Panc1 (cell line): ENCODE measurements around the gene INPP5F. TPM values are rescaled to one million over a fixed set of nuclear protein-coding genes. Genes with fewer than 3 reads are reported as not detected.

Source experiments
- ATAC-seq: fragments of 200-7000 bp; cut with Tn5 transposase; 2 replicates; pipeline ENCODE4 v1.9.1; 2020; ENCODE audit warnings: mild to moderate bottlenecking, moderate library complexity
- BruUV-seq: library from RNA; stranded (reverse); fragments of 400-500 nt; replicated peaks from 2 replicates; lab custom pipeline; 2021; lab: Mats Ljungman, UMichigan
- CTCF ChIA-PET: fragments of 300-600 bp; sonication (Branson Sonifier 250); formaldehyde crosslinking; loops from one replicate; lab custom pipeline; 2022; ENCODE audit warnings: antibody characterized with exemption; lab: Charles Lee
- POLR2A ChIA-PET: fragments of 300-600 bp; sonication (Branson Sonifier 250); formaldehyde crosslinking; loops from one replicate; lab custom pipeline; 2022; ENCODE audit warnings: antibody characterized with exemption; lab: Charles Lee
- DNase-seq: peaks from one replicate; pipeline ENCODE4 v3.0.0-alpha.2; 2010; ENCODE audit warnings: low read depth, low spot score
- H3K27ac ChIP-seq: 2 replicates; pipeline ENCODE4 v1.5.1; 2011; ENCODE audit warnings: mild to moderate bottlenecking, low read length, inconsistent platforms
- H3K27me3 ChIP-seq: fragments of 200-500 bp; sonication (Bioruptor generic); 2 replicates; pipeline ENCODE4 v1.6.0; 2014; ENCODE audit warnings: low read length, inconsistent platforms; ENCODE audit not compliant: control insufficient read depth, insufficient read depth
- H3K36me3 ChIP-seq: fragments of 200-500 bp; sonication (Bioruptor generic); 2 replicates; pipeline ENCODE4 v1.5.1; 2014; ENCODE audit warnings: inconsistent platforms, mild to moderate bottlenecking, low read length, moderate library complexity; ENCODE audit not compliant: control insufficient read depth, insufficient read depth
- H3K4me1 ChIP-seq: 2 replicates; pipeline ENCODE4 v1.5.1; 2011; ENCODE audit warnings: inconsistent platforms, mild to moderate bottlenecking, low read length, moderate library complexity; ENCODE audit not compliant: control insufficient read depth, insufficient read depth
- H3K4me3 ChIP-seq, 2 experiments: 2 replicates each; pipeline ENCODE4 v1.5.1; 2011 to 2012; ENCODE audit warnings: low read depth in 2 of 2, low read length in 2 of 2, mild to moderate bottlenecking in 2 of 2, inconsistent platforms in 1 of 2, moderate library complexity in 1 of 2
- H3K9me3 ChIP-seq: fragments of 200-500 bp; sonication (Bioruptor generic); 2 replicates; pipeline ENCODE4 v1.5.1; 2014; ENCODE audit warnings: low read depth, mild to moderate bottlenecking, inconsistent platforms, low read length, moderate library complexity; ENCODE audit not compliant: control insufficient read depth, insufficient read depth
- CTCF ChIP-seq: fragments of 450-650 bp; IDR thresholded peaks from 2 replicates; pipeline ENCODE4 v1.5.1; 2017; ENCODE audit warnings: mild to moderate bottlenecking
- POLR2AphosphoS5 ChIP-seq: IDR thresholded peaks from 2 replicates; pipeline ENCODE4 v1.6.1; 2012; ENCODE audit warnings: mild to moderate bottlenecking, low read depth, low read length, moderate library complexity
- SIN3A ChIP-seq: IDR thresholded peaks from 2 replicates; pipeline ENCODE4 v1.6.1; 2012; ENCODE audit warnings: low read depth, mild to moderate bottlenecking, low read length, moderate library complexity, borderline replicate concordance; ENCODE audit not compliant: insufficient read depth
- TCF7L2 ChIP-seq: IDR thresholded peaks from 2 replicates; pipeline ENCODE4 v1.6.1; 2011; ENCODE audit warnings: mild to moderate bottlenecking, low read depth, low read length, inconsistent platforms
- in situ Hi-C: cut with HindIII; loops from 2 replicates; pipeline ENCODE4 v1.10.0; 2016; ENCODE audit warnings: low sequenced_read_pairs, low pct_unique_long_range_greater_than_20kb
- intact Hi-C: fragments of 100-400 bp; cut with micrococcal nuclease; formaldehyde crosslinking; loops from one replicate; pipeline ENCODE4 v1.10.0; 2022; ENCODE audit not compliant: unreplicated experiment
- total RNA-seq: library from RNA; stranded (reverse); gene quantifications from one replicate; pipeline ENCODE4 v1.2.1, GENCODE V29; 2021; ENCODE audit not compliant: unreplicated experiment
- TF ChIP-seq, protein P1 (sequence below), 2 experiments: IDR thresholded peaks; 2 replicates each; pipeline ENCODE4 v1.6.1; 2011 to 2012; ENCODE audit warnings: low read depth in 2 of 2, control low read depth in 1 of 2, low read length in 1 of 2, mild to moderate bottlenecking in 1 of 2, moderate library complexity in 1 of 2; ENCODE audit not compliant: insufficient read depth in 1 of 2

The INPP5F gene
- total RNA-seq, 1 experiment from 2014 or later, result 26.7 TPM

DNA sequence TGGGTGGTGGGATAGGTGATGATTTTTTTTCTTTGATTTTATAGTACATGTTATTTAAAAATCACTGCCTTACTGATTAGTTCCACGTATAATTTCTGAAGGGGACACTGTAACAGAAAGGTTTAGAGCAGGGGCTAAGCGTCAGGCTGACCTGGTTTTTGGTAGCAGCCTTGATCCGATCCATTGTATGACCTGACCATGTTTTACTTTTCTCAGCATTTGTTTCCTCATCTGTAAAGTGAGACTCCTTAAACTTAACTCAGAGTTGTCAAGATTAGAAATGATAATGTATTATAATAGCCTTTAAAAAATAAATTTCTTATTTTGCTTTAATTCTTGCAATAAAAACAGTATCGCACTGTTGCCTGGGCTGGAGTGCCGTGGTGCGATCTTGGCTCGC lies 23.6 kb downstream of the INPP5F start:
- Histone ChIP-seq H3K27ac (no peak overlapping the region), H3K4me3 (no peak overlapping the region), H3K36me3 (no peaks in the 10 kb centered on the region), H3K27me3 (no peaks in the 10 kb centered on the region), H3K9me3 (no peaks in the 10 kb centered on the region), H3K4me1 (peaks cover 7% of the 10 kb centered on the region)
- TF ChIP-seq TCF7L2 (no peak), POLR2AphosphoS5 (no peak), CTCF (no peak), SIN3A (no peak)
- TF ChIP-seq, protein P1, sequence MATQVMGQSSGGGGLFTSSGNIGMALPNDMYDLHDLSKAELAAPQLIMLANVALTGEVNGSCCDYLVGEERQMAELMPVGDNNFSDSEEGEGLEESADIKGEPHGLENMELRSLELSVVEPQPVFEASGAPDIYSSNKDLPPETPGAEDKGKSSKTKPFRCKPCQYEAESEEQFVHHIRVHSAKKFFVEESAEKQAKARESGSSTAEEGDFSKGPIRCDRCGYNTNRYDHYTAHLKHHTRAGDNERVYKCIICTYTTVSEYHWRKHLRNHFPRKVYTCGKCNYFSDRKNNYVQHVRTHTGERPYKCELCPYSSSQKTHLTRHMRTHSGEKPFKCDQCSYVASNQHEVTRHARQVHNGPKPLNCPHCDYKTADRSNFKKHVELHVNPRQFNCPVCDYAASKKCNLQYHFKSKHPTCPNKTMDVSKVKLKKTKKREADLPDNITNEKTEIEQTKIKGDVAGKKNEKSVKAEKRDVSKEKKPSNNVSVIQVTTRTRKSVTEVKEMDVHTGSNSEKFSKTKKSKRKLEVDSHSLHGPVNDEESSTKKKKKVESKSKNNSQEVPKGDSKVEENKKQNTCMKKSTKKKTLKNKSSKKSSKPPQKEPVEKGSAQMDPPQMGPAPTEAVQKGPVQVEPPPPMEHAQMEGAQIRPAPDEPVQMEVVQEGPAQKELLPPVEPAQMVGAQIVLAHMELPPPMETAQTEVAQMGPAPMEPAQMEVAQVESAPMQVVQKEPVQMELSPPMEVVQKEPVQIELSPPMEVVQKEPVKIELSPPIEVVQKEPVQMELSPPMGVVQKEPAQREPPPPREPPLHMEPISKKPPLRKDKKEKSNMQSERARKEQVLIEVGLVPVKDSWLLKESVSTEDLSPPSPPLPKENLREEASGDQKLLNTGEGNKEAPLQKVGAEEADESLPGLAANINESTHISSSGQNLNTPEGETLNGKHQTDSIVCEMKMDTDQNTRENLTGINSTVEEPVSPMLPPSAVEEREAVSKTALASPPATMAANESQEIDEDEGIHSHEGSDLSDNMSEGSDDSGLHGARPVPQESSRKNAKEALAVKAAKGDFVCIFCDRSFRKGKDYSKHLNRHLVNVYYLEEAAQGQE (IDR thresholded peaks at IDR 0.05; ENCODE audit: insufficient read depth in 1 of 2, low read depth in 2 of 2, low read length in 1 of 2), result no peak
- intact Hi-C loops (no loop called here), in situ Hi-C loops (no loop called here)
- no peak for ATAC-seq
- ChIA-PET CTCF (no interaction called here), POLR2A (no interaction called here)
- DNase-seq, result no peak
- BruUV-seq, result no TSS peak

GRCh38 chr10:119750391-119751230 lies 24.8 kb downstream of the INPP5F start:
- DNase-seq (peak; percentile 68), ATAC-seq (peak; percentile 97)
- no TSS peak for BruUV-seq
- peaks cover 7% of the 10 kb centered on the region for H3K4me1 ChIP-seq
- peak; percentile 99 for TF ChIP-seq CTCF
- TF ChIP-seq SIN3A, result no peak
- no peak for TF ChIP-seq TCF7L2
- TF ChIP-seq, protein P1 (IDR thresholded peaks at IDR 0.05; ENCODE audit: insufficient read depth in 1 of 2, low read depth in 2 of 2, low read length in 1 of 2), result no peak
- TF ChIP-seq POLR2AphosphoS5, result no peak
- H3K27ac ChIP-seq, result no peak overlapping the region
- POLR2A ChIA-PET, result interaction anchor here (0.5 kb wide), 1 partner anchor 296 kb away, joined by 3 read pairs; no protein-coding TSS in a partner anchor
- intact Hi-C loops (loop anchor here (2.0 kb wide), 1 partner anchor 108 kb away; no protein-coding TSS in a partner anchor), in situ Hi-C loops (no loop called here)
- no peaks in the 10 kb centered on the region for H3K9me3 ChIP-seq
- H3K36me3 ChIP-seq, result no peaks in the 10 kb centered on the region
- no peaks in the 10 kb centered on the region for H3K27me3 ChIP-seq
- no peak overlapping the region for H3K4me3 ChIP-seq
- CTCF ChIA-PET, result interaction anchor here (0.5 to 1.6 kb wide), 9 partner anchors 13 to 168 kb away, joined by 3 to 26 read pairs (median 5); partner anchors contain the start of gene INPP5F
